ENCODE measurements around the gene C3orf85.

GRCh38 chr3:109137761-109138160 is 1.2 kb downstream of the C3orf85 start:
- TF ChIP-seq CTCF (IDR thresholded peaks at IDR 0.05; ENCODE audit: low read depth, low read length, poor library complexity, severe bottlenecking) (no peak), EZH2phosphoT487 (IDR thresholded peaks at IDR 0.05; ENCODE audit: borderline replicate concordance, low read length) (no peak)
